Neural cell (in vitro differentiated cells): ENCODE data around the gene ASPRV1. TPM values are rescaled to one million over a fixed set of nuclear protein-coding genes. Genes with fewer than 3 reads are reported as not detected.

ENCODE experiments used
- H2AFZ ChIP-seq: fragments of 200-600, 300-800 bp; sonication (generic), shearing (Covaris generic); 2 replicates; pipeline ENCODE4 v1.6.0; 2014; ENCODE audit warnings: low read depth, mild to moderate bottlenecking, antibody characterized with exemption, low read length, moderate library complexity
- H3F3A ChIP-seq: fragments of 200-600 bp; shearing (Covaris generic); 2 replicates; pipeline ENCODE4 v1.6.1; 2016; ENCODE audit warnings: mild to moderate bottlenecking, moderate library complexity, mixed read lengths, antibody characterized with exemption, low read length; ENCODE audit not compliant: insufficient read depth, poor library complexity, severe bottlenecking
- H3K27ac ChIP-seq: fragments of 200-600, 300-800 bp; sonication (generic), shearing (Covaris generic); 2 replicates; pipeline ENCODE4 v1.5.1; 2014; ENCODE audit warnings: mild to moderate bottlenecking, low read length, moderate library complexity
- H3K27me3 ChIP-seq: fragments of 300-800, 200-600 bp; sonication (generic), shearing (Covaris generic); 2 replicates; pipeline ENCODE4 v1.6.0; 2014; ENCODE audit warnings: mild to moderate bottlenecking, low read depth, low read length, moderate library complexity; ENCODE audit not compliant: insufficient read depth
- H3K36me3 ChIP-seq: fragments of 300-800, 200-600 bp; sonication (generic), shearing (Covaris generic); 2 replicates; pipeline ENCODE4 v1.5.1; 2014; ENCODE audit warnings: mild to moderate bottlenecking, antibody characterized with exemption, low read length, moderate library complexity; ENCODE audit not compliant: insufficient read depth
- H3K4me2 ChIP-seq: fragments of 300-800, 200-600 bp; sonication (generic), shearing (Covaris generic); 2 replicates; pipeline ENCODE4 v1.6.0; 2014; ENCODE audit warnings: mild to moderate bottlenecking, low read length
- H3K4me3 ChIP-seq: fragments of 300-800, 200-600 bp; sonication (generic), shearing (Covaris generic); 2 replicates; pipeline ENCODE4 v1.5.1; 2014; ENCODE audit warnings: mild to moderate bottlenecking, low read length, moderate library complexity
- H3K79me2 ChIP-seq: fragments of 200-600 bp; shearing (Covaris generic); replicated peaks from 2 replicates; pipeline ENCODE4 v1.6.0; 2014; ENCODE audit warnings: mild to moderate bottlenecking, low read length, moderate library complexity; ENCODE audit not compliant: insufficient read depth
- H3K9ac ChIP-seq: fragments of 300-800, 200-600 bp; sonication (generic), shearing (Covaris generic); 2 replicates; pipeline ENCODE4 v1.6.1; 2016; ENCODE audit warnings: mild to moderate bottlenecking, low read length, mixed read lengths
- H3K9me2 ChIP-seq: fragments of 200-600 bp; shearing (Covaris generic); 2 replicates; pipeline ENCODE4 v1.6.1; 2016; ENCODE audit warnings: mild to moderate bottlenecking, low read length, mixed read lengths; ENCODE audit not compliant: insufficient read depth
- H3K9me3 ChIP-seq: fragments of 200-600, 300-800 bp; sonication (generic), shearing (Covaris generic); 2 replicates; pipeline ENCODE4 v1.6.1; 2016; ENCODE audit warnings: mild to moderate bottlenecking, mixed run types, low read length, moderate library complexity, mixed read lengths
- H4K20me1 ChIP-seq: fragments of 200-600 bp; shearing (Covaris generic); 2 replicates; pipeline ENCODE4 v1.6.1; 2016; ENCODE audit warnings: mild to moderate bottlenecking, mixed run types; ENCODE audit not compliant: insufficient read depth
- EP300 ChIP-seq: fragments of 450-650 bp; conservative IDR thresholded peaks from 2 replicates; pipeline ENCODE4 v1.6.1; 2014; ENCODE audit warnings: antibody characterized with exemption, mild to moderate bottlenecking, moderate library complexity; ENCODE audit not compliant: poor library complexity, severe bottlenecking
- EZH2 ChIP-seq: fragments of 200-600, 300-800 bp; shearing (Covaris generic), sonication (generic); IDR thresholded peaks from 2 replicates; pipeline ENCODE4 v1.6.1; 2014; ENCODE audit warnings: antibody characterized with exemption, low read length, borderline replicate concordance, mild to moderate bottlenecking; ENCODE audit not compliant: insufficient read depth, poor library complexity, severe bottlenecking
- MXI1 ChIP-seq: fragments of 450-650 bp; conservative IDR thresholded peaks from 2 replicates; pipeline ENCODE4 v1.6.1; 2014; ENCODE audit warnings: antibody characterized with exemption, mild to moderate bottlenecking; ENCODE audit not compliant: poor library complexity, severe bottlenecking
- POLR2AphosphoS5 ChIP-seq: IDR thresholded peaks from 2 replicates; pipeline ENCODE4 v1.6.1; 2012
- RAD21 ChIP-seq: fragments of 450-650 bp; conservative IDR thresholded peaks from 2 replicates; pipeline ENCODE4 v1.6.1; 2014; ENCODE audit warnings: antibody characterized with exemption, mild to moderate bottlenecking, moderate library complexity
- SMC3 ChIP-seq: fragments of 450-650 bp; conservative IDR thresholded peaks from 2 replicates; pipeline ENCODE4 v1.6.1; 2014; ENCODE audit warnings: antibody characterized with exemption, mild to moderate bottlenecking, moderate library complexity; ENCODE audit not compliant: poor library complexity
- TAF1 ChIP-seq: IDR thresholded peaks from 2 replicates; pipeline ENCODE4 v1.6.1; 2012; ENCODE audit warnings: low read depth
- polyA plus RNA-seq: library from polyadenylated mRNA; depleted of rRNA; stranded (reverse); fragments of >200 nt; gene quantifications from 2 replicates; pipeline ENCODE4 v1.2.3, GENCODE V29; 2014
- TF ChIP-seq, protein P1 (sequence below): fragments of 450-650 bp; IDR thresholded peaks from 2 replicates; pipeline ENCODE4 v1.5.1; 2014; ENCODE audit warnings: antibody characterized with exemption, mild to moderate bottlenecking, moderate library complexity; ENCODE audit not compliant: poor library complexity, severe bottlenecking
- TF ChIP-seq, protein P2 (sequence below): IDR thresholded peaks from 2 replicates; pipeline ENCODE4 v1.6.1; 2012; ENCODE audit warnings: borderline replicate concordance

ASPRV1 gene
- polyA plus RNA-seq, 1 donor from 2014 or later, result 6.3 TPM

DNA sequence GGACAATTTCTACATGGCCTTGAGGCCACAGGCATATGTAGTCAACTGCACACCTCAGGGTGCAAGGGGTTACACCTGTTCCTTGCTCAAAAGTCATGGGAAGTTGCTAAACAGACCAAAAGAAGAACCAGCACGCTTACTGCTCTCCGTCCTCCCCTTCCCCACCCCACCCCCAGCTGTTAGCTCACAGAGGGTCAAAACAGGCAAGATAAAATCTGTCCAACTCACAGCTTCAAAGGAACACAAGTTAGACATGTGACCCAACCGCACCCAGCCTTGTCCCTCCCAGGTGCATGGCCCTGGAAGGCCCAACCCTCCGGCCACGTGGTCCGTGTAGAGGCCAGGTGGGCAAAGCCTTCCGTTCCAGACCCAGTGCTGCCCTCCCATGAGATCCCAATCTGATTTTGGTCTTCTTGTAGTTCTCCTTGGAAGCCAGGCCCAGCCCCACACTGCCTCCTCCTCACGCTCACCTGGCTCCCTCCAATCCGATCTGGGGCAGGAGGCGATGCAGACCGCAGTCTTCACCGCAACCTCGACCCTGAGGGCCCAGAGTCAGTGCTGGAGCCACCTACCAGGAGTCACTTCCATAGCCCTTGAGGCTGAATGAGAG is 14.5 kb upstream of the ASPRV1 start:
- no peak overlapping the region for H3K9ac ChIP-seq

DNA sequence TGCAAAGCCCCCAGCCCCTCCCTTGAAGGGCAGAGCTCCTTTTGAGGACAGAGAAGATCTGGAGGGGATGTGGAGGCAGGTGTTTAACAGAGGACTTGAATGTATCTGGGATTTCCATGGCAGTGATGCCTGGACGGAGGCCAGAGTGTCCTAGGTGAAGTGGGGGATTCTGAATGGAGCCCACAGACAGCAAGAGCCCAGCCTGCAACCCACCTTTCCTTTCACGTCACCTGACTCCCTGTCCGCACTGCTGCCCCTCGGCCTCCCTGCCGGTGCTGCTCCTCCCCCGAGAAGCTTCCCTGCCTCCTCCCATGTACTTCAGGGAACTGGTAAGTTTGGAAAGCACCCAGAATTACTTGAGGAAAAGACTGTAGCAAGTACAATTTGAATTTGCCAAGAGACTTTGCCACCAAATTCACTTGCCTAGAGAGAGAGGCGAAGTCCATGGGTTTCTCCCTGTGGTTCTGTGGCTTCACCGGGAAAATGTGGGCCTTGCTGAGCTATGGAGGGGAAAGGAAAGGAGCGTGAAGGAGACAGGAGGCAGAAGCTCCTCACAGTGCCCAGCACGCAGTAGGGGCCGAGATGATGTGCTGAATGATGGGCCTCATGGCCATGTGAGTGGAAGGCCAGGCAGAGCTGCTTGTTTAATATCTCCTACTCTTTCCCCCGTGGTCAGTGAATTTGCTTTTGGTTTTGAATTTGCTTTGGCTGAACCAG is 13.9 kb upstream of the ASPRV1 start:
- Histone ChIP-seq H3F3A (no peaks in the 10 kb centered on the region), H3K9ac (no peak overlapping the region), H3K27me3 (no peaks in the 10 kb centered on the region), H3K9me3 (no peaks in the 10 kb centered on the region), H3K9me2 (no peaks in the 10 kb centered on the region), H3K36me3 (no peaks in the 10 kb centered on the region), H3K79me2 (no peaks in the 10 kb centered on the region), H3K27ac (no peak overlapping the region), H4K20me1 (no peaks in the 10 kb centered on the region), H3K4me2 (no peak overlapping the region), H2AFZ (no peak overlapping the region), H3K4me3 (no peak overlapping the region)
- TF ChIP-seq EZH2, result no peak
- no peak for TF ChIP-seq POLR2AphosphoS5
- TF ChIP-seq, protein P1, sequence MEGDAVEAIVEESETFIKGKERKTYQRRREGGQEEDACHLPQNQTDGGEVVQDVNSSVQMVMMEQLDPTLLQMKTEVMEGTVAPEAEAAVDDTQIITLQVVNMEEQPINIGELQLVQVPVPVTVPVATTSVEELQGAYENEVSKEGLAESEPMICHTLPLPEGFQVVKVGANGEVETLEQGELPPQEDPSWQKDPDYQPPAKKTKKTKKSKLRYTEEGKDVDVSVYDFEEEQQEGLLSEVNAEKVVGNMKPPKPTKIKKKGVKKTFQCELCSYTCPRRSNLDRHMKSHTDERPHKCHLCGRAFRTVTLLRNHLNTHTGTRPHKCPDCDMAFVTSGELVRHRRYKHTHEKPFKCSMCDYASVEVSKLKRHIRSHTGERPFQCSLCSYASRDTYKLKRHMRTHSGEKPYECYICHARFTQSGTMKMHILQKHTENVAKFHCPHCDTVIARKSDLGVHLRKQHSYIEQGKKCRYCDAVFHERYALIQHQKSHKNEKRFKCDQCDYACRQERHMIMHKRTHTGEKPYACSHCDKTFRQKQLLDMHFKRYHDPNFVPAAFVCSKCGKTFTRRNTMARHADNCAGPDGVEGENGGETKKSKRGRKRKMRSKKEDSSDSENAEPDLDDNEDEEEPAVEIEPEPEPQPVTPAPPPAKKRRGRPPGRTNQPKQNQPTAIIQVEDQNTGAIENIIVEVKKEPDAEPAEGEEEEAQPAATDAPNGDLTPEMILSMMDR, result no peak
- TF ChIP-seq, protein P2, sequence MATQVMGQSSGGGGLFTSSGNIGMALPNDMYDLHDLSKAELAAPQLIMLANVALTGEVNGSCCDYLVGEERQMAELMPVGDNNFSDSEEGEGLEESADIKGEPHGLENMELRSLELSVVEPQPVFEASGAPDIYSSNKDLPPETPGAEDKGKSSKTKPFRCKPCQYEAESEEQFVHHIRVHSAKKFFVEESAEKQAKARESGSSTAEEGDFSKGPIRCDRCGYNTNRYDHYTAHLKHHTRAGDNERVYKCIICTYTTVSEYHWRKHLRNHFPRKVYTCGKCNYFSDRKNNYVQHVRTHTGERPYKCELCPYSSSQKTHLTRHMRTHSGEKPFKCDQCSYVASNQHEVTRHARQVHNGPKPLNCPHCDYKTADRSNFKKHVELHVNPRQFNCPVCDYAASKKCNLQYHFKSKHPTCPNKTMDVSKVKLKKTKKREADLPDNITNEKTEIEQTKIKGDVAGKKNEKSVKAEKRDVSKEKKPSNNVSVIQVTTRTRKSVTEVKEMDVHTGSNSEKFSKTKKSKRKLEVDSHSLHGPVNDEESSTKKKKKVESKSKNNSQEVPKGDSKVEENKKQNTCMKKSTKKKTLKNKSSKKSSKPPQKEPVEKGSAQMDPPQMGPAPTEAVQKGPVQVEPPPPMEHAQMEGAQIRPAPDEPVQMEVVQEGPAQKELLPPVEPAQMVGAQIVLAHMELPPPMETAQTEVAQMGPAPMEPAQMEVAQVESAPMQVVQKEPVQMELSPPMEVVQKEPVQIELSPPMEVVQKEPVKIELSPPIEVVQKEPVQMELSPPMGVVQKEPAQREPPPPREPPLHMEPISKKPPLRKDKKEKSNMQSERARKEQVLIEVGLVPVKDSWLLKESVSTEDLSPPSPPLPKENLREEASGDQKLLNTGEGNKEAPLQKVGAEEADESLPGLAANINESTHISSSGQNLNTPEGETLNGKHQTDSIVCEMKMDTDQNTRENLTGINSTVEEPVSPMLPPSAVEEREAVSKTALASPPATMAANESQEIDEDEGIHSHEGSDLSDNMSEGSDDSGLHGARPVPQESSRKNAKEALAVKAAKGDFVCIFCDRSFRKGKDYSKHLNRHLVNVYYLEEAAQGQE, result no peak
- no peak for TF ChIP-seq SMC3
- no peak for TF ChIP-seq TAF1
- no peak for TF ChIP-seq MXI1
- no peak for TF ChIP-seq EP300
- TF ChIP-seq RAD21, result no peak

More for the DNA sequence above, 14.5 kb upstream of the ASPRV1 start:
- no peaks in the 10 kb centered on the region for H3K79me2 ChIP-seq
- no peak overlapping the region for H3K4me2 ChIP-seq
- H3K36me3 ChIP-seq, result no peaks in the 10 kb centered on the region
- no peak overlapping the region for H3K27ac ChIP-seq
- H3F3A ChIP-seq, result no peaks in the 10 kb centered on the region
- no peak for TF ChIP-seq POLR2AphosphoS5
- no peak for TF ChIP-seq MXI1
- TF ChIP-seq, protein P1, result no peak
- TF ChIP-seq RAD21, result no peak
- no peak for TF ChIP-seq EP300
- TF ChIP-seq, protein P2, result no peak
- H4K20me1 ChIP-seq, result no peaks in the 10 kb centered on the region
- no peaks in the 10 kb centered on the region for H3K27me3 ChIP-seq
- H3K4me3 ChIP-seq, result no peak overlapping the region
- H3K9me2 ChIP-seq, result no peaks in the 10 kb centered on the region
- no peaks in the 10 kb centered on the region for H3K9me3 ChIP-seq
- no peak overlapping the region for H2AFZ ChIP-seq
